Measurements from ENCODE around the gene KCNMA1.

The KCNMA1 gene

GRCh38 chr10:77334501-77334900 is 303.1 kb downstream of the KCNMA1 start:
- no peak for TF ChIP-seq CTCF (IDR thresholded peaks at IDR 0.05; ENCODE audit: insufficient read depth, missing control alignments)
- FAIRE-seq (no peak), DNase-seq (ENCODE audit: insufficient read length, low spot score) (no peak)

GRCh38 chr10:77333610-77334340 is 303.8 kb downstream of the KCNMA1 start:
- TF ChIP-seq CTCF (IDR thresholded peaks at IDR 0.05; ENCODE audit: insufficient read depth, missing control alignments), result no peak
- FAIRE-seq (no peak), DNase-seq (ENCODE audit: insufficient read length, low spot score) (no peak)

GRCh38 chr10:77332256-77332655 is 305.4 kb downstream of the KCNMA1 start:
- FAIRE-seq, result no peak
- TF ChIP-seq CTCF (IDR thresholded peaks at IDR 0.05; ENCODE audit: insufficient read depth, missing control alignments), result no peak
- DNase-seq (ENCODE audit: insufficient read length, low spot score), result no peak

GRCh38 chr10:77328272-77328816 is 309.3 kb downstream of the KCNMA1 start:
- FAIRE-seq (no peak), DNase-seq (ENCODE audit: insufficient read length, low spot score) (no peak)
- TF ChIP-seq CTCF (IDR thresholded peaks at IDR 0.05; ENCODE audit: insufficient read depth, missing control alignments), result no peak

GRCh38 chr10:77325233-77325537 is 312.4 kb downstream of the KCNMA1 start:
- TF ChIP-seq CTCF (IDR thresholded peaks at IDR 0.05; ENCODE audit: insufficient read depth, missing control alignments), result no peak

GRCh38 chr10:77321838-77322237 is 315.8 kb downstream of the KCNMA1 start:
- TF ChIP-seq CTCF (IDR thresholded peaks at IDR 0.05; ENCODE audit: insufficient read depth, missing control alignments), result no peak
- FAIRE-seq (no peak), DNase-seq (ENCODE audit: insufficient read length, low spot score) (no peak)

More at GRCh38 chr10:77325233-77325537, 312.4 kb downstream of the KCNMA1 start:
- no peak for FAIRE-seq
- no peak for DNase-seq (ENCODE audit: insufficient read length, low spot score)

- FAIRE-seq, result no peak
- DNase-seq (ENCODE audit: insufficient read length, low spot score), result no peak
- TF ChIP-seq CTCF (IDR thresholded peaks at IDR 0.05; ENCODE audit: insufficient read depth, missing control alignments), result no peak
Observed at GRCh38 chr10:77320971-77321471, 316.6 kb downstream of the KCNMA1 start.

Data from D721Med (cell line).